ENCODE measurements around the gene ALOX5.
"Not testable (repeated sequence)": the region's sequence is repeated elsewhere in the genome, so short reads cannot be mapped to it uniquely, and the experiment has no call there.

ALOX5 gene

DNA sequence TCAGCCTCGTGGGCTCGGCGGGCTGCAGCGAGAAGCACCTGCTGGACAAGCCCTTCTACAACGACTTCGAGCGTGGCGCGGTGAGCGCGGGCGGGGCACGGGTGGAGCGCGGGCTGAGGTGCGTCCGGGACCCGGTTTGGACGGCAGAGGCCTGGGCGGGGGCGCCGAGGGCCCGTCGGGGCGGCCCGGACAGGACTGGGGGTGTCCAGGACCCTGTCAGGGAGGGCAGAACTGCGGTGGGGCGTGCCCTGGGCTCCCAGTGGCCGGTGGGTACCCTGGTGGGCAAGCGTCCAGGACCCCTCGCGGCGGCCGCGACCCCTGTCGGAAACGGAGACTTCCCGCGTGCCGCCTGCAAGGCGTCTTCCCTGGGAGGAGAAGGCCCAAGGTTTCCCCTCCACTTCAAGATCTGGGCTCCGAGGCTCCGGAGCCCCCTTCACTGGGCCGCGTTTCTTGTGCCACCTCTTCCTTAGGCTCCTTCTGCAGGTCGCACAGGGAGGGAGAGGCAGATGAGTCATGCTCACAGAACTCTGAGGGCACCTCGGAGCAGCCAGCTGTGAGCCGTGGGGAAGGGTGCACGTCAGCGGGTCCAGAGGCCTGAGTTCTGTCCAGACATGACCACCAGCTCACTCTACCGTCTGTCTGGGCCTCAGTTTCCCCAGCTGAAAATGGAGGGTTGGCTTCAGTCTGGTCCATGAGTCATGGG, 485 bp downstream of the ALOX5 start:
- DNase-seq = no peak

DNA sequence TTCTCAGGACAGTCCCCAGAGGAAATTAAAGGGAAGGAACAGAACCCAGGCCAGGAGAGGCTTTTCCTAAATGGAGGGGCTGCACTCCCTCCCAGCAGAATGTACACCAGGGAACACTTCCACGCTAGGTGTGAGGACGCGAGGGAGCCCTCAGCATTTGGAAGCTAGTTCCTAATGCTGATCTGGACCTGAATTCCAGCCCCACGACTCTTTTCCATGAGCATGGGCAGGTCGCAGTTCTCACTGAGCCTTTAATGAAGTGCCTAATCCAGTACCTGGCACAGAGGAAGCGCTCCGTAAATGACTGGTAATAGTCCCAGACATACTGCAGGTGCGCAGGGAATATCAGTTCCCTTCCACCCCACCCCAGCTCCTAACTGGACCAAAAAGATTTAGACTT, 1.1 kb downstream of the ALOX5 start:
- DNase-seq = no peak

DNA sequence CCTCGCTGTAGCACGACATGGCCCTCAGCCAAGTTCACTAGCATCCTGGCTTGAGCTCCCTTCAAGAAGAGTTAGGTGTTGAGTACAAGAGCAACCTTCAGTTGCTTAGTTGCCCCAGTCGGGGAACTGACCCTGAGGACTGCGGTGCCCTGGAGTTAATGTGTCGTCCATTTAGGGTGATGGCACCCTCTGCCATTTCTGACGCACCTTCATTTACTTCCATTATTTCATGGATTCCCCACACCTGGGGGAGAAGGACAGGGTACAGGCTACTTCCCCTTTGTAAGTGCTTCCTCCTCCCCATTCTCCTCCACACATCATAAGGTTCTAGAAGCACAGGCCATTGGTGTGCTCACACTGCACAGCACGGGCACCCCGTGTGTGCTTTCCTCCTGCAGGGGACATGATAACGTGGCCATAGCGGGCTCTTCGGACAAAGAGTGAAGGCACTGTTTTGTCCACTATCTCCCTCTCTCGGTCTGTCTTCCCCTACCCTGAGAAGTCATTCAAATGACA, 1.8 kb downstream of the ALOX5 start:
- no peak for DNase-seq

DNA sequence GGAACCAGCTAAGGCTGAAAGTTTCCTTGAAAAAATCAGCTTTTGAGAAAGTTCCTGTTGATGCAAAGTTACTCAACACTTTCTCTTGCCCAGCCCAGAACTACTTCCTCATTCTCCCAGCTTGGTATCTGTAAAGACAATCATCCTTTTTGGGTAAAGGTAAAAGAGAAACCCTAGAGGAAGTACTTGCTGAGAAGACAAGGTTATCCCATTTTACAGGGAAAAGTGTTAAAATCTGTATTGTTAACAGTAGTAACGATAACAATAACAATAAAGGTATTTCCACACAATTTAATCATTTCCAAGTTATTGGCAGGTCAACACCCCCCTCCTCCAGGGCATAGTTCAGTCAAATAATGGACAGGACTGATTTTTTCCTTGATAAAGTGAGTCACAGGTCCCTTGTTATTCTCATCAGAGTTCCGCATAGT, 2.4 kb downstream of the ALOX5 start:
- DNase-seq = no peak

DNA sequence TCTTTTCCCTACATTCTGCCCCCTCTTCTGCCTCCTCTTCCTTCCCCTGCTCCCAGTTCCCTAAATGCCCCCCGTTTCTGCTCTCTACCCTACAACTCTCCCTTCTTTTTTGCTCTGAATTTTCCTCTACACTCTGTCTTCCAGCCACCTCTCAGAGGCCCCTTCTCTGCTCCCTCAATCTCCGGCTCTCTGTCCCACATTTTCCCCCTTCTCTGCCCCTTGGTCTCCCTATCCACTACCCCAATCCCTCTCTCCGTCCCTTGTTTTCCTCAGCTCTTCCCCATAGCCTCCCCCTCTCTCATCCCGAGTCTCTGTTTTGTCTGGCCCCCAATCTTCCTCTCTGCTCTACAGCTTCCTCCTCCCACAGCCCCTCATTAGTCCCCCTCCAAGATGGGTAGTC, 3.3 kb downstream of the ALOX5 start:
- no peak for DNase-seq

DNA sequence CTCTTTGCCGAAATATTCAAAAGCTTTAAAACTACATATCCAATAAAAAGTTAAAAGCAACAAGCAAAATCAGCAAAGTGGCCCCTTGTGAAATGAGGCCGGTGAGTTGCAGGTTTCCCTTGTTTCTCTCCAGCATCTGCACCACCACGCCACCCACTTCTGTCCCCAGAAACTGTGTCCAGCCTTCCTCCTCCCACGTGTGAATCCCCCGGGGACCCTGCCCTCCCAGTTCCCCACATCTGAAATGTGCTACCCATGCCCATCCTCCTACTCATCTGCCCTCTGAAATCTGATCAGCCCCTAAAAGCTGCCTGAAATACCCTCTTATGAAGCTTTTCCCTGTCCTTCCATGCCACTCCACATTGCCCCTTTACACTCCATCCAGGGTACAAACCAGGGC, 3.8 kb downstream of the ALOX5 start:
- no peak for DNase-seq

DNA sequence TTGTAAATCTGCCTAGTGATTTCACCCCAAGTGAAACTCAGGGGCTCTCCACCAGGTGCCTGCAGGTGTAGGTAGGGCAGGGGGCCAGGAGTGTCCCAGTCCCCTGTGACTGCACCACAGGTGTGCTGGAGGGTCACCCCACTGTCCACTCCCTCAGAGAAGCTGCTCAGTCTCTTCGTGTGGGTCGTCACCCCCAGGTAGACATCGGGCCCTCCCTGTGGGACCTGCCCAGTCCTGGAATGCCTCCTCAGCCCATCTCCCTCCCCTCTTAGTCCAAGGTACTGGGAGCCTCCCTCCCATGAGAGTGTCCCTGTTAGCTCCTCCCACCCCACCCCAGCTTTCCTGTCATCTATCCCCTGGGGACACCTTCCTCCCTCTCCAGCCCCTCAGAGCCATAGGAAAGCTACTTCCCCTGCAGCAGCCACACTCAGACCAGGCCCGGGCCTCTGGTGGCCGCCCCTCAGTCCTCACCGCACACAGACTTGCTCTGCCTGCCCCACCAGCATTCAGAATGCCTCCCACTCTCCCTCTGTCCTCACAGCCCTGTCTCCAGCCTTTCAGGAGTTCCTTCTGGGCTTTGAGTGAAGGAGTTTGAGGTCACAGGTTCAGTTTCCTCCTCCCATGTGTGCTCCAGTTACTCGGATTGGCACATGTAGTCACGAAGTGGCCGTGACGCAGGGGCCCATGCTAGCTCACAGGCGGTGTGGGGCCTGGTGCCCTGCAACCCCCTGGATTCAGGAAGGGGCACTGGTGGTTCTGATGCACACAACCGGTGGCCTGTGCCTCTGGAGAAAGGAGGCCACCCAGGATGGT, 5.1 kb downstream of the ALOX5 start:
- DNase-seq = no peak

DNA sequence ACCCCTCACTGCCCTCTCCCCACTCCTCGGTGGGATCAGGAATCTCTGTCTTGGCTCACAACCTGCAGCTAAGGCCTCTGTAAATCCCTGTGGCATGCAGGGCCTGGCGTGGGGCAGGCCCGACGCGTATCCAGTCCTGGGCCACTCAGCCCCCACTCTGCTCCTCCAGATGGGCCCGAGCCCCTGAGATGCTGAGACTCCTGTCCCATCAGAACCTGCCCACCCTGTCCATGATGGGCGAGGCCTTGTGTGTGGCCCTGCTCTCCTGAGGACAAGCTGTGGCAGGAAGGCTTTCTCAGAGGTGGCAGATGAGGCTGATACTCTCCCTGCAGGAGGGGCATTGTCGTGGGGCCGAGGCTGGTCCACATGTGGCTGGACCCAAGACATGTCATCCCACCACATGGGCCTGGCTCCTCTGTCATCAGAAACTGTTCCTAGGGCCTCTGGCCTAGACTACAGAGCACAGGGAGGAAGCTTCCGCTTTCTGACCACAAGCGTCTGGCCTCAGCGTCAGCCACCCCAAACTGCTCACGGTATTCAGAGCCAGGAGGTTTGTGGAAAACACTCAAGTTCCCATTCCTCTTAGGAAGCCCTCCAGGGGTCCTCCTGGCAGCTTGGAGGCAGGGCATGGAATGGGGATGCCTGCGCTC, 6.0 kb downstream of the ALOX5 start:
- DNase-seq = no peak

DNA sequence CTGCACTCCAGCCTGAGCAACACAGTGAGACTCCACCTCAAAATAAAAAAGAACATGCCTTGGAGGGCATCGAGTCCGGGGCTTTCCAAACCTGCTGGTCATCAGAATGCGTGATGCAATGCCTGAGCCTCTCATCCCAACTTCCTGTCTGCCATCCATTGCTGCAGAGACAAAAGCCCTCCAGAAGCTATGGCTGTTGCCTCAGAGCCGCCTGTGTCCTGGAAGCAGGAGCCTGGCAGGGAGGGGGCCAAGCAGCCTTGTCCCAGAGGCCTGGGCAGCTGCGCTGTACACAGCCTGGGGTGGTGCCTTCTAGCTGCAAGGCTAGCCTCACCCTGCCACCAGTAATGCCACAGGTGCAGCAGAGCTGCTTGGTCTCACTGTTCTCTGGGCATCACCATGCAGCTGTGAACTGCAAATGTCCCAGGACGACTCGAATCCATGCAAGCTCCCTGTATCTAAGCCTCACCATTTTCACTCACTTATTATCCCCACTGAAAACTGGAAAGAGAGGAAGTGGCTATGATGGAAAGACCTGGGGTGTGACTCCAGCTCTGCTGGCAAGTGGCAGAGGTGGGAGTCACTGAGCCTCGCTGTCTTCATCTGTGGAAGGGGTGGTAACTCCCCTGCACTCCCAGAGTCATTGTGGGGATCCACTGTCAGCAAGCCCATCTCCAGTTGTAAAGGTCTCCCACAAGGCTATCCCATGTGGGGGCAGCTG, 7.0 kb downstream of the ALOX5 start:
- DNase-seq = no peak

DNA sequence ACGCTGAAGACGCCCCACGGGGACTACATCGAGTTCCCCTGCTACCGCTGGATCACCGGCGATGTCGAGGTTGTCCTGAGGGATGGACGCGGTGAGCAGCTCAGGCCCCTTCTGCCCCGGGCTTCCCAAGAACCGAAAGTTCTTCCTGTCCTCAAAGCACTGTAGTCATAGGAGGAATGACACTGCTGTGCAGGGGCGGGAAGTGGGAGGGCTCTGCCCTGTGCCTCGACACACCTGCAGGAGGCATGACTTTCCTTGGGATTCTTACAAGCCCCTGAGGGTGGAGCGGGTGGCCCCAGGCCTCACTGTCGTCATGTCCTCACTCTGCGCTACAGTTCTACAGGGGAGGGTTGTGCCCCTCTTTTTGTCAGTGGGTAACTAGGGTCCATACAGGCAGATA, 8.6 kb downstream of the ALOX5 start:
- no peak for DNase-seq

DNA sequence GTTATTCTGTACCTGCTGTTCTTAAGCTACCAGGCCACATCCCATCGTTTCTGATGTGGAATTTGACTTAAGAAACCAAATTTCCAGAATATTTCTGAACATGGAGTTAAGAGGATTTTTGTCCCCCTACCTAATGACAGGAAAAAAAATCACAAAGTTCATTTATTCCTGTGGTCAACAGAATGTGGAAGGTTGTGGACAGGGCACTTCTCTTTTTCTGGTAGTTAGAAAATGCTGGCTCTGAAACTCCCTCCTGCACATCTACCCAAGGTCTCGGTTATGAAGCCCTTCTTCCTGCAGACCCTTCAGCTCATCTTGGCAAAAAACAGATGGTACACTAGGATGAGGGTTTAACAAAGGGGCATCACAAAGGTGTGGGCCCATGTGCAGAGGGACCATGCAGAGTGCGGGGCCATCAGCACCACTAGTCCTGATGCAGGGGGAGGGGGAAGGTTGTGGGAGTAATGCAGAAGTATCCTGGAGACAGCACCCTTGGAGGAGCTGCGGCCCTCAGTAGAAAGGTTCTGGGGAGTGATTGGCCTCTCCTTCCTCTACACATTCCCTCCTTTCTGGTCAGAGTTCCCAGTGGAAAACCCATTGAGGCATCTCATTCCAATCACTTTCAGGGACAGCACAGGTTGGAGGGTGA, 9.8 kb downstream of the ALOX5 start:
- no peak for DNase-seq

DNA sequence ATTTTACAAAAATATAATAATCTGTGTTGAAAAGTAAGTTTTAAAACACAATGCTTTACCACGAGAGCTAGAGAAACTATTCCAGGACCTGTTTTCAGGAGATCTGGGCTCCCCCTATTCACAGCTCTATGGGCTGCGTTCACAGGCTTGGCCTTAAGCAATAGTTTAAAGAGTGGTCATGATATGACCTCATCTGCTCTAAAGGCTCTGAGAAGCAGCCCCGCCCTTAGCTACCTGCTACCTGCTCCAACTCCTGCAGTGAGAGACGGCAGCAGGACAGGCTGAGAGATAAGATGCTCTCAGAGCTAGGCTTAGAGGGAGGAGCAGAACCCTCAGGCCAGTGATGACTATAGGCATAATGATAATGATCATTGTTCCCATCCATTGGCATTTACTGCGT, 12.6 kb downstream of the ALOX5 start:
- DNase-seq = no peak

DNA sequence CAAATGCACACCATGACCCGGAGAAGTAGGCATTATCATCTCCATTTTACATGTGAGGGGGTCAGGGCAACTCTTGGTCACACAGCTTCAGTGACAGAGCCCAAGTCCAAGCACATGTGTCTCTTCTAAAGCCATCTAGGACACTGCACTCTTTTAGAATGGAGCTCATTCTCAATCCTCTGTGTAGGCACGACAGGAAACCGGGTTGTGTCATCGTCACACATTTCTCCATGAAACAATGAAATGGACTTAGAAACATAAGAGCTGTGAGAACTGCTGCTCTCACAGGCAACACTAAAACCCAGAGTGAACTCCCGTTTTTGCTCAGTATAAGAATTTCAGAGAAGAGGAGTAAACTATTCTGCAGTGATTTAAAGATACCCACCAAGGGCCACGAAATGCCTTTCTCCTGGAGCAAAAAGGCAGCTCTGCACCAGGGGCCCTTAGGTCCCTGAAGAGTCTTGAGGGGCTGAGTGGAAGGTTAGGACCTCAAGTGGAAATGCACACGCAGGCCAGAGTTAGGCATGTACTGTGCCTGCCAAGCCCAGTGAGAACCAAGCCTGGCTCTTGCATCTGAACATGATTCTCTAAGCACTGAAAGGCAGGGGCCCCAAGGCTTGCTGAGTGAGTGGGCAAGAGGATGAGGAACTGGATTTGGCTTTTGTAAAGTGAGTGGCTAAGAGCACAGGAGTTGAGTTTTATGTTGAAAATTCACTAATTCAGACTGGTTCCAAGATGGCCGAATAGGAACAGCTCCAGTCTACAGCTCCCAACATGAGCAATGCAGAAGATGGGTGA, 13.3 kb downstream of the ALOX5 start:
- no peak for DNase-seq

DNA sequence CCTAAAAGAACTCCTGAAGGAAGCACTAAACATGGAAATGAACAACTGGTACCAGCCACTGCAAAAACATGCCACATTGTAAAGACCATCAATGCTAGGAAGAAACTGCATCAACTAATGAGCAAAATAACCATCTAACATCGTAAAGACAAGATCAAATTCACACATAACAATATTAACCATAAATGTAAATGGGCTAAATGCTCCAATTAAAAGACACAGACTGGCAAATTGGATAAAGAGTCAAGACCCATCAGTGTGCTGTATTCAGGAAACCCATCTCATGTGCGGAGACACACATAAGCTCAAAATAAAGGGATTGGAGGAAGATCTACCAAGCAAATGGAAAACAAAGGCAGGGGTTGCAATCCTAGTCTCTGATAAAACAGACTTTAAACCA, 15.7 kb downstream of the ALOX5 start:
- not testable (repeated sequence) for DNase-seq

DNA sequence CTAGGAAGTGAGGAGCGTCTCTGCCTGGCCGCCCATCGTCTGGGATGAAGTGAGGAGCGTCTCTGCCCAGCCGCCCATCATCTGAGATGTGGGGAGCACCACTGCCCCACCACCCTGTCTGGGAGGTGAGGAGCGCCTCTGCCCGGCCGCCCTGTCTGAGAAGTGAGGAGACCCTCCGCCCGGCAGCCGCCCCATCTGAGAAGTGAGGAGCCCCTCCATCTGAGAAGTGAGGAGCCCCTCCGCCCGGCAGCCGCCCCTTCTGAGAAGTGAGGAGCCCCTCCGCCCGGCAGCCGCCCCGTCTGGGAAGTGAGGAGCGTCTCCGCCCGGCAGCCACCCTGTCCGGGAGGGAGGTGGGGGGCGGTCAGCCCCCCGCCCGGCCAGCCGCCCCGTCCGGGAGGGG, 17.6 kb downstream of the ALOX5 start:
- DNase-seq = not testable (repeated sequence)

DNA sequence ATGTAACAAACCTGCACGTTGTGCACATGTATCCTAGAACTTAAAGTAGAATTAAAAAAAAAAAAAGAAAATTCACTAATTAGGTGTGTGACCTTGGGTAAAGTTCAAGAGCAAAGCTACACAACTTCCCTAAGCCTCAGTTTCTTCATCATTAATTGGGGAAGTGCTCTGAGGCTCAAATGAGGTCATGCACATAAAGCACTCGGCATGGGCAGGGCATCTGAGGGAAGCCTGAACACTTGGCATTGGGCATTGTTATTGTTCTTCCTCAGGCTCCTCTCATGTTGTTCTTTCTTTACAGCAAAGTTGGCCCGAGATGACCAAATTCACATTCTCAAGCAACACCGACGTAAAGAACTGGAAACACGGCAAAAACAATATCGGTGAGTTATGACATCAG, 21.5 kb downstream of the ALOX5 start:
- no peak for DNase-seq

DNA sequence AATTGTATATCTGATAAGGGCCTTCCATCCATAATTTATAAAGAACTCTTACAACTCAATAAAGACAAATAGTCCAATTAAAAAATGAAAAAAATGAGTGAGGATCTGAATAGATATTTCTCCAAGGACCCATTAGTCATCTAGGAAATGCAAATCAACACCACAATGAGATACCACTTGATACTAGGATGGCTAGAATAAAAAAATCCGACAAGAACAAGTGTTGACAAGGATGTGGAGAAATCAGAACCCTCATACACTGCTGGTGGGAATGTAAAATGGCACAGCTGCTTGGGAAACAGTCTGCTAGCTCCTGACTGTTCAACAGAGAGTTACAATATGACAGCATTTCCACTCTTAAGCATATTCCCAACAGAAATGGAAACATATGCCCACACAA, 24.6 kb downstream of the ALOX5 start:
- DNase-seq = no peak

DNA sequence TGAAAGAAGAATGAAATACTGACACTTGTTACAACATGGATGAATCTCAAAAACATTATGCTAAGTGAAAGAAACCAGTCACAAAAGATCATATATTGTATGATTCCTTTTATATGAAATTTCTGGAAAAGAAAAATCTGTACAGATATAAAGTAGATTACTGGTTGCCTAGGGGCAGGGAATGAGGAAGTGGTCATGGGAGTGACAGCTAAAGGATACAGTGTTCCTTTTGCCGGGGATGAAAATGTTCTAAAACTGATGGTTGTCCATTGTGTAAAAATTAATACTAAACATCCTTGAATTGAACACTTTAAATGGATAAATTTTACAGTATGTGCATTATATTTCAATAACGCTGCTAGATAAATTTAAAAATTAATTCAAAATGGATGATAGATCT, 25.1 kb downstream of the ALOX5 start:
- no peak for DNase-seq

DNA sequence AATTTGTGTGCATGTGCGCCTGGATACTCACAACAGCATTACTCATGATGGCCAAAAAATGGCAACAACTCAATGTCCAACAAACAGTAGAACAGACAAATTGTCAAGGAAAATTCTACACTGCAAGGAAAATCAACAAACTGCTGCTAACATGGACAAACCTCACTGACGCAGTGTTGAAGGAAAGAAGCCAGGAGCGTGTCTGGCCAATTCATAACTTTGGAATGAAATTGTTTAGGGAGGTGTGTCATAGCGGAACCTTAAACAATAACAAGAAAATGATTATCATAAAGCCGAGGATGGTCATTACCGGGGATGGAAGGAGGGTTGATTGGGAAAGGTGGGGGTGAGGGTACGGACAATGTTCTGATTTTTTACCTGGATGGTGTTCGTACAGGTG, 29.1 kb downstream of the ALOX5 start:
- no peak for DNase-seq

DNA sequence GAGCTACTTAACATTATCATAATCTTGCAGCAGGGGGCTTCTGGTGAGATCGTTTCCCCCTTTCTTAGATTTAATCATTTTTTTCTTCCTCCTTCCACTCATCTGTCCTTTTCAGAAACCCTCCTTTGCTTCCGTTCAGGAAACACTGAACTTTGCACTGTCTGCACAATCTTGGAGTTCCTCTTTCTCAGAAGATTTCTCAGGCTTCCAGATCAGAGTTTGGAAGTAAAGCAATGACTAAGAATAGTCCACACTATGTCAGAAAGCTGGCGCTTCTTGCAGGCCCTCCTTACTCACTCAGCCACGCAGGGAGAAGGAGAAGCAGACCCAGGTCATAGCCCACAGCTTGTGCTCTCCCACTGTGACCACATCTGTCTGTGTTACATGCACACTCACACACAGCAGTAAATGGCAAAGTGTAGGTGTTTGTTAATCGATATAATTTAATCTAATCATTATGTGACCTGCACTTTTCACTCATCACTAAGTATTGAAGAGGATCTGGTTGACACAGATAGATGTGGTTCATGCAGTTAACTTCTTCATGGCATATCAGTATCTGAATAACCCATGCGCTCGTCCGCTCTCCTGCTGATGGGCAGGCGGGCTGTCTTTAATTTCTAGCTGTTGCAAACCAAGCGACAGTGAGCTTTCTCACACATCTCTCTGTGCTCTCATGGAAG, 30.2 kb downstream of the ALOX5 start:
- DNase-seq = no peak

DNA sequence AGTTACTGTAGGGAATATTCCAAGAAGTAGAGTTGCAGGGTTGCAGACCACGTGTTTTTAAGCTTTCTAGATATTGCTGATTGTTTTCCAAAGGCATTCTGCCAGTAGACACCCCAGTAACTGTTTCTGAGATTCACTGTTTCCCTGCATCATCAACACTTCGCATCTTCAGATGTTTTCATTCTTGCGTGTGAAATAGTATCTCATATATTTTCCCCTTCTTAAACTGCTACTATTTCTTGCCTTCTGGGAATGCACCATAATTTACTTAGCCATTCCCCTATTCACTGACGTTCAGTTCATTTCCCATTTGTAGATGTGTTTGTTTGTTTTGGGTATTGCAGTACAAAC, 30.7 kb downstream of the ALOX5 start:
- no peak for DNase-seq

All from activated CD4-positive, alpha-beta T cell treated with anti-CD3 and anti-CD28 coated beads, Interleukin-2, Interleukin-6, amounts not matched to agents 100 ng/mL and 50 ng/mL, durations not matched to agents 16 hours and 8 hours (primary cell).